Liver (tissue), 9 donors: ENCODE data around the gene LAMA1. TPM values are rescaled to one million over a fixed set of nuclear protein-coding genes. Genes with fewer than 3 reads are reported as not detected.

Experiments used
- DNase-seq: peaks from one replicate; pipeline ENCODE4 v3.0.0-alpha.2; 2017; ENCODE audit warnings: low spot score
- H3K27ac ChIP-seq, 2 donors: one replicate each; pipeline ENCODE4 v1.7.0; 2013; ENCODE audit warnings: inconsistent platforms in 2 of 2, low read length in 2 of 2, control low read depth in 1 of 2, low read depth in 1 of 2, mild to moderate bottlenecking in 1 of 2
- H3K27me3 ChIP-seq, 4 donors: one replicate each; pipeline versions ENCODE4 v1.6.1 to v1.7.0; 2013; ENCODE audit warnings: low read length in 3 of 4, inconsistent platforms in 1 of 4, mild to moderate bottlenecking in 1 of 4, moderate library complexity in 1 of 4; ENCODE audit not compliant: control insufficient read depth in 4 of 4, insufficient read depth in 4 of 4
- H3K36me3 ChIP-seq, 4 donors: one replicate each; pipeline versions ENCODE4 v1.6.1 to v1.7.0; 2013; ENCODE audit warnings: low read length in 3 of 4, mild to moderate bottlenecking in 3 of 4, low read depth in 1 of 4, moderate library complexity in 1 of 4; ENCODE audit not compliant: control insufficient read depth in 4 of 4, insufficient read depth in 3 of 4
- H3K4me1 ChIP-seq, 4 donors: one replicate each; pipeline versions ENCODE4 v1.6.1 to v1.7.0; 2013; ENCODE audit warnings: low read length in 3 of 4, mild to moderate bottlenecking in 3 of 4, moderate library complexity in 1 of 4; ENCODE audit not compliant: control insufficient read depth in 4 of 4, insufficient read depth in 4 of 4
- H3K4me3 ChIP-seq, 3 donors: one replicate each; pipeline versions ENCODE4 v1.6.1 to v1.7.0; 2013; ENCODE audit warnings: low read length in 3 of 3, control low read depth in 1 of 3, low read depth in 1 of 3, mild to moderate bottlenecking in 1 of 3
- H3K9ac ChIP-seq, 2 donors: one replicate each; pipeline ENCODE4 v1.7.0; 2013; ENCODE audit warnings: low read length in 2 of 2, mild to moderate bottlenecking in 2 of 2, moderate library complexity in 2 of 2, control low read depth in 1 of 2, low read depth in 1 of 2
- H3K9me3 ChIP-seq, 4 donors: one replicate each; pipeline versions ENCODE4 v1.6.1 to v1.7.0; 2013; ENCODE audit warnings: low read length in 3 of 4; ENCODE audit not compliant: control insufficient read depth in 4 of 4
- CTCF ChIP-seq: fragments of 150-350 bp; IDR thresholded peaks from 2 replicates; pipeline ENCODE4 v1.5.1; 2017; ENCODE audit warnings: improper control_type of control experiment, low read depth, low read length; ENCODE audit not compliant: missing input control
- EGR1 ChIP-seq, 2 donors: IDR thresholded peaks; 2 replicates each; pipeline ENCODE4 v1.6.1; 2016 to 2018; ENCODE audit warnings: antibody characterized with exemption in 2 of 2, low read depth in 2 of 2
- FOXA1 ChIP-seq: IDR thresholded peaks from 2 replicates; pipeline ENCODE4 v1.6.1; 2016; ENCODE audit warnings: antibody characterized with exemption
- GABPA ChIP-seq, 2 donors: IDR thresholded peaks in 1 of 2; conservative IDR thresholded peaks in 1 of 2; 2 replicates each; pipeline ENCODE4 v1.6.1; 2016; ENCODE audit warnings: antibody characterized with exemption in 2 of 2, mild to moderate bottlenecking in 1 of 2, moderate library complexity in 1 of 2
- HNF4A ChIP-seq, 2 donors: conservative IDR thresholded peaks; 2 replicates each; pipeline ENCODE4 v1.6.1; 2016; ENCODE audit warnings: antibody characterized with exemption in 2 of 2, mild to moderate bottlenecking in 2 of 2
- HNF4G ChIP-seq: IDR thresholded peaks from 2 replicates; pipeline ENCODE4 v1.6.1; 2016; ENCODE audit warnings: antibody characterized with exemption
- JUND ChIP-seq, 2 donors: IDR thresholded peaks; 2 replicates each; pipeline ENCODE4 v1.6.1; 2016; ENCODE audit warnings: antibody characterized with exemption in 2 of 2
- MAX ChIP-seq: IDR thresholded peaks from 2 replicates; pipeline ENCODE4 v1.6.1; 2016; ENCODE audit warnings: antibody characterized with exemption
- NR2F2 ChIP-seq: IDR thresholded peaks from 2 replicates; pipeline ENCODE4 v1.6.1; 2016; ENCODE audit warnings: antibody characterized with exemption
- RAD21 ChIP-seq, 2 donors: IDR thresholded peaks; 2 replicates each; pipeline ENCODE4 v1.6.1; 2016; ENCODE audit warnings: antibody characterized with exemption in 2 of 2, mild to moderate bottlenecking in 2 of 2
- REST ChIP-seq: IDR thresholded peaks from 2 replicates; pipeline ENCODE4 v1.6.1; 2016; ENCODE audit warnings: antibody characterized with exemption, mild to moderate bottlenecking
- RXRA ChIP-seq, 2 donors: IDR thresholded peaks; 2 replicates each; pipeline ENCODE4 v1.6.1; 2017 to 2018; ENCODE audit warnings: antibody characterized with exemption in 2 of 2, mild to moderate bottlenecking in 1 of 2
- SP1 ChIP-seq: IDR thresholded peaks from 2 replicates; pipeline ENCODE4 v1.6.1; 2018; ENCODE audit warnings: antibody characterized with exemption, mild to moderate bottlenecking
- TAF1 ChIP-seq: conservative IDR thresholded peaks from 2 replicates; pipeline ENCODE4 v1.6.1; 2016; ENCODE audit warnings: antibody characterized with exemption, mild to moderate bottlenecking
- YY1 ChIP-seq: IDR thresholded peaks from 2 replicates; pipeline ENCODE4 v1.6.1; 2016; ENCODE audit warnings: antibody characterized with exemption, mild to moderate bottlenecking
- ZBTB33 ChIP-seq: IDR thresholded peaks from 2 replicates; pipeline ENCODE4 v1.6.1; 2016; ENCODE audit warnings: antibody characterized with exemption
- WGBS: extraction: QIAGEN DNeasy Blood & Tissue Kit; methylation state at CpG from one replicate; pipeline ENCODE4 v1.1.7; 2013; 5-methylcytosine and 5-hydroxymethylcytosine counted together
- polyA plus RNA-seq, 2 donors: library from polyadenylated mRNA; stranded (reverse) in 1 of 2; unstranded in 1 of 2; fragments of 200-250 nt in 1 of 2; fragments of >200 nt in 1 of 2; fragmentation: Nextera tagmentation in 1 of 2; extraction: Ambion mirVana in 1 of 2; gene quantifications; one replicate each; pipeline versions ENCODE4 v1.2.1 to v1.2.3, GENCODE V29; 2013 to 2015
- total RNA-seq, 2 donors: library from RNA; depleted of rRNA; stranded (reverse); fragments of >200 nt; gene quantifications; one replicate each; pipeline ENCODE4 v1.2.3, GENCODE V29; 2014
- donor health status: healthy.
- donor health status: healthy.
- donor health status: healthy.
- donor health status: healthy.
- donor health status: healthy.

The LAMA1 gene
- total and polyA plus RNA-seq, 4 donors: 0.05 to 0.67 (median 0.43) TPM

GRCh38 chr18:6927153-6927552 is 190.4 kb downstream of the LAMA1 start:
- H3K36me3 ChIP-seq: no peaks in the 10 kb centered on the region
- TF ChIP-seq MAX: no peak
- TF ChIP-seq HNF4A (conservative IDR thresholded peaks at IDR 0.05): no peak
- no peak for TF ChIP-seq HNF4G
- TF ChIP-seq REST: no peak
- no peak for TF ChIP-seq CTCF
- no peak for TF ChIP-seq EGR1 (IDR thresholded peaks at IDR 0.05; ENCODE audit: low read depth in 2 of 2)
- no peak for TF ChIP-seq RXRA (IDR thresholded peaks at IDR 0.05)
- no peaks in the 10 kb centered on the region for H3K4me1 ChIP-seq
- H3K4me3 ChIP-seq: no peak overlapping the region
- 86% methylated on average over 2 of the region's 2 CpGs for WGBS
- no peak overlapping the region for H3K27ac ChIP-seq
- H3K9ac ChIP-seq: no peak overlapping the region
- no peaks in the 10 kb centered on the region for H3K27me3 ChIP-seq
- no peaks in the 10 kb centered on the region for H3K9me3 ChIP-seq
- no peak for DNase-seq

GRCh38 chr18:6923220-6923619 is 194.4 kb downstream of the LAMA1 start:
- Histone ChIP-seq H3K4me1 (no peaks in the 10 kb centered on the region), H3K27me3 (no peaks in the 10 kb centered on the region), H3K9me3 (no peaks in the 10 kb centered on the region), H3K36me3 (no peaks in the 10 kb centered on the region), H3K9ac (no peak overlapping the region), H3K27ac (no peak overlapping the region), H3K4me3 (no peak overlapping the region)
- no peak for TF ChIP-seq HNF4A (conservative IDR thresholded peaks at IDR 0.05)
- TF ChIP-seq FOXA1: no peak
- TF ChIP-seq JUND (IDR thresholded peaks at IDR 0.05): no peak
- TF ChIP-seq REST: no peak
- no peak for TF ChIP-seq RXRA (IDR thresholded peaks at IDR 0.05)
- no peak for TF ChIP-seq NR2F2
- TF ChIP-seq YY1: no peak
- no peak for TF ChIP-seq ZBTB33
- no peak for TF ChIP-seq GABPA (IDR thresholded peaks at IDR 0.05 in 1 of 2, conservative IDR thresholded peaks at IDR 0.05 in 1 of 2)
- TF ChIP-seq SP1: no peak
- TF ChIP-seq CTCF: no peak
- TF ChIP-seq MAX: no peak
- no peak for TF ChIP-seq RAD21 (IDR thresholded peaks at IDR 0.05)
- TF ChIP-seq TAF1: no peak
- WGBS: 73% methylated on average over 1 of the region's 1 CpG
- DNase-seq: no peak
